Liver (tissue), 9 donors: ENCODE measurements around the gene UGT1A10. TPM values are rescaled to one million over a fixed set of nuclear protein-coding genes. Genes with fewer than 3 reads are reported as not detected.

Experiments used
- DNase-seq: peaks from one replicate; pipeline ENCODE4 v3.0.0-alpha.2; 2017; ENCODE audit warnings: low spot score
- H3K27ac ChIP-seq, 2 donors: one replicate each; pipeline ENCODE4 v1.7.0; 2013; ENCODE audit warnings: inconsistent platforms in 2 of 2, low read length in 2 of 2, control low read depth in 1 of 2, low read depth in 1 of 2, mild to moderate bottlenecking in 1 of 2
- H3K27me3 ChIP-seq, 4 donors: one replicate each; pipeline versions ENCODE4 v1.6.1 to v1.7.0; 2013; ENCODE audit warnings: low read length in 3 of 4, inconsistent platforms in 1 of 4, mild to moderate bottlenecking in 1 of 4, moderate library complexity in 1 of 4; ENCODE audit not compliant: control insufficient read depth in 4 of 4, insufficient read depth in 4 of 4
- H3K36me3 ChIP-seq, 4 donors: one replicate each; pipeline versions ENCODE4 v1.6.1 to v1.7.0; 2013; ENCODE audit warnings: low read length in 3 of 4, mild to moderate bottlenecking in 3 of 4, low read depth in 1 of 4, moderate library complexity in 1 of 4; ENCODE audit not compliant: control insufficient read depth in 4 of 4, insufficient read depth in 3 of 4
- H3K4me1 ChIP-seq, 4 donors: one replicate each; pipeline versions ENCODE4 v1.6.1 to v1.7.0; 2013; ENCODE audit warnings: low read length in 3 of 4, mild to moderate bottlenecking in 3 of 4, moderate library complexity in 1 of 4; ENCODE audit not compliant: control insufficient read depth in 4 of 4, insufficient read depth in 4 of 4
- H3K4me3 ChIP-seq, 3 donors: one replicate each; pipeline versions ENCODE4 v1.6.1 to v1.7.0; 2013; ENCODE audit warnings: low read length in 3 of 3, control low read depth in 1 of 3, low read depth in 1 of 3, mild to moderate bottlenecking in 1 of 3
- H3K9ac ChIP-seq, 2 donors: one replicate each; pipeline ENCODE4 v1.7.0; 2013; ENCODE audit warnings: low read length in 2 of 2, mild to moderate bottlenecking in 2 of 2, moderate library complexity in 2 of 2, control low read depth in 1 of 2, low read depth in 1 of 2
- H3K9me3 ChIP-seq, 4 donors: one replicate each; pipeline versions ENCODE4 v1.6.1 to v1.7.0; 2013; ENCODE audit warnings: low read length in 3 of 4; ENCODE audit not compliant: control insufficient read depth in 4 of 4
- ATF3 ChIP-seq: IDR thresholded peaks from 2 replicates; pipeline ENCODE4 v1.6.1; 2016; ENCODE audit warnings: antibody characterized with exemption
- CTCF ChIP-seq: fragments of 150-350 bp; IDR thresholded peaks from 2 replicates; pipeline ENCODE4 v1.5.1; 2017; ENCODE audit warnings: improper control_type of control experiment, low read depth, low read length; ENCODE audit not compliant: missing input control
- EGR1 ChIP-seq, 2 donors: IDR thresholded peaks; 2 replicates each; pipeline ENCODE4 v1.6.1; 2016 to 2018; ENCODE audit warnings: antibody characterized with exemption in 2 of 2, low read depth in 2 of 2
- FOXA1 ChIP-seq: IDR thresholded peaks from 2 replicates; pipeline ENCODE4 v1.6.1; 2016; ENCODE audit warnings: antibody characterized with exemption
- FOXA2 ChIP-seq: IDR thresholded peaks from 2 replicates; pipeline ENCODE4 v1.6.1; 2016; ENCODE audit warnings: antibody characterized with exemption
- GABPA ChIP-seq, 2 donors: IDR thresholded peaks in 1 of 2; conservative IDR thresholded peaks in 1 of 2; 2 replicates each; pipeline ENCODE4 v1.6.1; 2016; ENCODE audit warnings: antibody characterized with exemption in 2 of 2, mild to moderate bottlenecking in 1 of 2, moderate library complexity in 1 of 2
- HNF4A ChIP-seq, 2 donors: conservative IDR thresholded peaks; 2 replicates each; pipeline ENCODE4 v1.6.1; 2016; ENCODE audit warnings: antibody characterized with exemption in 2 of 2, mild to moderate bottlenecking in 2 of 2
- HNF4G ChIP-seq: IDR thresholded peaks from 2 replicates; pipeline ENCODE4 v1.6.1; 2016; ENCODE audit warnings: antibody characterized with exemption
- JUND ChIP-seq, 2 donors: IDR thresholded peaks; 2 replicates each; pipeline ENCODE4 v1.6.1; 2016; ENCODE audit warnings: antibody characterized with exemption in 2 of 2
- MAX ChIP-seq: IDR thresholded peaks from 2 replicates; pipeline ENCODE4 v1.6.1; 2016; ENCODE audit warnings: antibody characterized with exemption
- NR2F2 ChIP-seq: IDR thresholded peaks from 2 replicates; pipeline ENCODE4 v1.6.1; 2016; ENCODE audit warnings: antibody characterized with exemption
- RAD21 ChIP-seq, 2 donors: IDR thresholded peaks; 2 replicates each; pipeline ENCODE4 v1.6.1; 2016; ENCODE audit warnings: antibody characterized with exemption in 2 of 2, mild to moderate bottlenecking in 2 of 2
- REST ChIP-seq: IDR thresholded peaks from 2 replicates; pipeline ENCODE4 v1.6.1; 2016; ENCODE audit warnings: antibody characterized with exemption, mild to moderate bottlenecking
- RXRA ChIP-seq, 2 donors: IDR thresholded peaks; 2 replicates each; pipeline ENCODE4 v1.6.1; 2017 to 2018; ENCODE audit warnings: antibody characterized with exemption in 2 of 2, mild to moderate bottlenecking in 1 of 2
- SP1 ChIP-seq: IDR thresholded peaks from 2 replicates; pipeline ENCODE4 v1.6.1; 2018; ENCODE audit warnings: antibody characterized with exemption, mild to moderate bottlenecking
- TAF1 ChIP-seq: conservative IDR thresholded peaks from 2 replicates; pipeline ENCODE4 v1.6.1; 2016; ENCODE audit warnings: antibody characterized with exemption, mild to moderate bottlenecking
- YY1 ChIP-seq: IDR thresholded peaks from 2 replicates; pipeline ENCODE4 v1.6.1; 2016; ENCODE audit warnings: antibody characterized with exemption, mild to moderate bottlenecking
- ZBTB33 ChIP-seq: IDR thresholded peaks from 2 replicates; pipeline ENCODE4 v1.6.1; 2016; ENCODE audit warnings: antibody characterized with exemption
- WGBS: extraction: QIAGEN DNeasy Blood & Tissue Kit; methylation state at CpG from one replicate; pipeline ENCODE4 v1.1.7; 2013; 5-methylcytosine and 5-hydroxymethylcytosine counted together
- polyA plus RNA-seq, 2 donors: library from polyadenylated mRNA; stranded (reverse) in 1 of 2; unstranded in 1 of 2; fragments of 200-250 nt in 1 of 2; fragments of >200 nt in 1 of 2; fragmentation: Nextera tagmentation in 1 of 2; extraction: Ambion mirVana in 1 of 2; gene quantifications; one replicate each; pipeline versions ENCODE4 v1.2.1 to v1.2.3, GENCODE V29; 2013 to 2015
- total RNA-seq, 2 donors: library from RNA; depleted of rRNA; stranded (reverse); fragments of >200 nt; gene quantifications; one replicate each; pipeline ENCODE4 v1.2.3, GENCODE V29; 2014
- donor health status: healthy.
- donor health status: healthy.
- donor health status: healthy.
- donor health status: healthy.
- donor health status: healthy.

The UGT1A10 gene
- total and polyA plus RNA-seq, 4 donors = 0.08 TPM; not detected in 2

- H3K36me3 ChIP-seq = no peaks in the 10 kb centered on the region
- TF ChIP-seq YY1 (peak; percentile 48), CTCF (no peak), JUND (IDR thresholded peaks at IDR 0.05) (no peak), EGR1 (IDR thresholded peaks at IDR 0.05; ENCODE audit: low read depth in 2 of 2) (no peak), FOXA1 (no peak), GABPA (IDR thresholded peaks at IDR 0.05 in 1 of 2, conservative IDR thresholded peaks at IDR 0.05 in 1 of 2) (peak in 1 of 2 donors; percentile 13), RXRA (IDR thresholded peaks at IDR 0.05) (peak; percentile 94 to 97), MAX (peak; percentile 22), NR2F2 (no peak), REST (no peak), ATF3 (no peak), FOXA2 (no peak), TAF1 (no peak), HNF4A (conservative IDR thresholded peaks at IDR 0.05) (peak; percentile 95), HNF4G (peak; percentile 82), RAD21 (IDR thresholded peaks at IDR 0.05) (peak in 1 of 2 donors; percentile 41), ZBTB33 (no peak), SP1 (peak; percentile 94)
- H3K4me1 ChIP-seq = peaks cover 0 to 33% (median 21%) of the 10 kb centered on the region in 4 donors
- no peaks in the 10 kb centered on the region for H3K27me3 ChIP-seq
- H3K4me3 ChIP-seq = no peak overlapping the region
- DNase-seq = no peak
- peak overlapping the region; percentile 36 to 64 for H3K27ac ChIP-seq
- no peak overlapping the region for H3K9ac ChIP-seq
- WGBS = 34% methylated on average over 4 of the region's 4 CpGs
- no peaks in the 10 kb centered on the region for H3K9me3 ChIP-seq
Observed at GRCh38 chr2:233603520-233603919, 32.7 kb upstream of the UGT1A10 start.
